Psoas muscle (tissue), 8 donors: ENCODE data around the gene SRRM3. TPM values are rescaled to one million over a fixed set of nuclear protein-coding genes. Genes with fewer than 3 reads are reported as not detected.

Experiments
- ATAC-seq, 4 donors: fragments of 200-7000 bp; cut with Tn5 transposase; one replicate each; pipeline ENCODE4 v1.9.1; 2020; ENCODE audit warnings: moderate library complexity in 3 of 4, mild to moderate bottlenecking in 2 of 4
- DNase-seq, 2 donors: peaks; one replicate each; pipeline ENCODE4 v3.0.0-alpha.2; 2020
- H3K27ac ChIP-seq: fragments of 200-600 bp; one replicate; pipeline ENCODE4 v1.8.0; 2022
- H3K27me3 ChIP-seq, 3 donors: fragments of 200-600 bp in 1 of 3; one replicate each; pipeline versions ENCODE4 v1.6.1 to v1.8.0; 2013 to 2022; ENCODE audit warnings: low read length in 2 of 3, mild to moderate bottlenecking in 2 of 3, moderate library complexity in 1 of 3; ENCODE audit not compliant: insufficient read depth in 3 of 3
- H3K36me3 ChIP-seq, 2 donors: fragments of 200-600 bp in 1 of 2; one replicate each; pipeline versions ENCODE4 v1.6.1 to v1.8.0; 2013 to 2022; ENCODE audit warnings: low read depth in 1 of 2, mild to moderate bottlenecking in 1 of 2, moderate library complexity in 1 of 2; ENCODE audit not compliant: insufficient read depth in 1 of 2
- H3K4me1 ChIP-seq: fragments of 200-600 bp; one replicate; pipeline ENCODE4 v1.8.0; 2022
- H3K4me3 ChIP-seq: fragments of 200-600 bp; one replicate; pipeline ENCODE4 v1.8.0; 2022; ENCODE audit warnings: mild to moderate bottlenecking
- H3K9me3 ChIP-seq: fragments of 200-600 bp; one replicate; pipeline ENCODE4 v1.8.0; 2022
- WGBS, 3 donors: extraction: QIAGEN DNeasy Blood & Tissue Kit; methylation state at CpG; one replicate each; pipeline versions ENCODE4 v1.1.6 to v1.1.7; 2013; 5-methylcytosine and 5-hydroxymethylcytosine counted together
- intact Hi-C, 2 donors: fragments of 100-400 bp; cut with DNase I; formaldehyde crosslinking; loops; one replicate each; pipeline versions ENCODE4 v1.11.0 to v1.14.2; 2022
- polyA plus RNA-seq, 3 donors: library from polyadenylated mRNA; stranded (reverse); fragments of 200-250 nt; gene quantifications; one replicate each; pipeline ENCODE4 v1.2.3, GENCODE V29; 2013
- total RNA-seq, 4 donors: library from RNA; stranded (reverse); fragmentation: NEBNext Ultra II Directional in 2 of 4; extraction: Animal tissue kit (Norgen Biotek cat#: 25700) in 2 of 4; gene quantifications; one replicate each; pipeline versions ENCODE4 v1.2.1 to v1.2.4, GENCODE V29; 2021 to 2023
- TF ChIP-seq, protein P1 (sequence below): fragments of 200-600 bp; IDR thresholded peaks from one replicate; pipeline ENCODE4 v1.8.0; 2022; ENCODE audit warnings: antibody characterized with exemption
- donor health status: healthy with polysubstance abuse.
- donor health status: DM: no; HTN: no; CAD: no; lungs with moderate emphysema.
- donor health status: Bipolar disorder and iron deficiency.
- donor health status: healthy.
- donor health status: DM: yes; HTN: yes; CAD: no.
- donor health status: DM: no; HTN: no; CAD: no.
- donor health status: DM: no; HTN: no; CAD: no.
- donor health status: DM: yes; HTN: yes; CAD: no.

The SRRM3 gene
- total and polyA plus RNA-seq, 7 donors = 0.48 to 5.4 (median 0.69) TPM

- intact Hi-C loops = no loop called here
- TF ChIP-seq, protein P1, sequence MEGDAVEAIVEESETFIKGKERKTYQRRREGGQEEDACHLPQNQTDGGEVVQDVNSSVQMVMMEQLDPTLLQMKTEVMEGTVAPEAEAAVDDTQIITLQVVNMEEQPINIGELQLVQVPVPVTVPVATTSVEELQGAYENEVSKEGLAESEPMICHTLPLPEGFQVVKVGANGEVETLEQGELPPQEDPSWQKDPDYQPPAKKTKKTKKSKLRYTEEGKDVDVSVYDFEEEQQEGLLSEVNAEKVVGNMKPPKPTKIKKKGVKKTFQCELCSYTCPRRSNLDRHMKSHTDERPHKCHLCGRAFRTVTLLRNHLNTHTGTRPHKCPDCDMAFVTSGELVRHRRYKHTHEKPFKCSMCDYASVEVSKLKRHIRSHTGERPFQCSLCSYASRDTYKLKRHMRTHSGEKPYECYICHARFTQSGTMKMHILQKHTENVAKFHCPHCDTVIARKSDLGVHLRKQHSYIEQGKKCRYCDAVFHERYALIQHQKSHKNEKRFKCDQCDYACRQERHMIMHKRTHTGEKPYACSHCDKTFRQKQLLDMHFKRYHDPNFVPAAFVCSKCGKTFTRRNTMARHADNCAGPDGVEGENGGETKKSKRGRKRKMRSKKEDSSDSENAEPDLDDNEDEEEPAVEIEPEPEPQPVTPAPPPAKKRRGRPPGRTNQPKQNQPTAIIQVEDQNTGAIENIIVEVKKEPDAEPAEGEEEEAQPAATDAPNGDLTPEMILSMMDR = no peak
- Histone ChIP-seq H3K9me3 (no peaks in the 10 kb centered on the region), H3K4me3 (no peak overlapping the region), H3K27me3 (peaks cover 0 to 88% (median 15%) of the 10 kb centered on the region in 3 donors), H3K36me3 (no peaks in the 10 kb centered on the region), H3K4me1 (no peaks in the 10 kb centered on the region), H3K27ac (no peak overlapping the region)
- 52 to 61% (median 58%) methylated on average over 6 of the region's 6 CpGs for WGBS, 3 donors
- DNase-seq = no peak
- no peak for ATAC-seq
Measured at GRCh38 chr7:76231071-76231470, 29.4 kb downstream of the SRRM3 start.

DNA sequence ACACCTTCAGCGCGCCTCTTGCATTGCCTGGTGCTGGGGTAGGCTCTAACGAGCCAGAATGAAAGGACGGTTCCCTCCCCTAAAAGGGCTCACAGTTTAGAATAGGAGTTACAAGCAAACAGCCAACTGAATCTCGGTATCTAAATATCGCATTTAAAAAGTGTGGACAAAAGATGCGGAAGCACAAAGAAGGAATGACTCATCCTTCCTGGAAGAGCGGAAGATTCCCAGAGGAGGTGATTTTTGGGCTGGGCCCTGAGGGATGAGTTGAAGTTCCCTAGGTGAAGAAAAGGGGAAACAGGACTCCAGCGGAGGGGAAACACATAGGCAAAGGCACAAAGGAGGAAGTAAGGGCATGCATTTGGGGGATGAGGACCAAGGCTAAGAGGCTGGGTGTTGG lies 29.9 kb downstream of the SRRM3 start:
- Histone ChIP-seq H3K4me3 (no peak overlapping the region), H3K4me1 (no peaks in the 10 kb centered on the region), H3K9me3 (no peaks in the 10 kb centered on the region), H3K27me3 (peaks cover 0 to 88% (median 17%) of the 10 kb centered on the region in 3 donors), H3K27ac (no peak overlapping the region), H3K36me3 (no peaks in the 10 kb centered on the region)
- intact Hi-C loops = no loop called here
- no peak for ATAC-seq
- TF ChIP-seq, protein P1 = no peak
- no peak for DNase-seq
- WGBS, 3 donors = 43 to 48% (median 45%) methylated on average over 9 of the region's 9 CpGs

GRCh38 chr7:76232698-76233097 lies 31.0 kb downstream of the SRRM3 start:
- DNase-seq (no peak), ATAC-seq (no peak)
- TF ChIP-seq, protein P1 = no peak
- H3K27me3 ChIP-seq = peaks cover 0 to 90% (median 18%) of the 10 kb centered on the region in 3 donors
- no peak overlapping the region for H3K27ac ChIP-seq
- WGBS, 3 donors = 53 to 58% (median 53%) methylated on average over 10 of the region's 10 CpGs
- H3K4me1 ChIP-seq = no peaks in the 10 kb centered on the region
- intact Hi-C loops = no loop called here
- H3K36me3 ChIP-seq = no peaks in the 10 kb centered on the region
- no peaks in the 10 kb centered on the region for H3K9me3 ChIP-seq
- no peak overlapping the region for H3K4me3 ChIP-seq

GRCh38 chr7:76233538-76234281 lies 32.0 kb downstream of the SRRM3 start:
- no peak for DNase-seq
- Histone ChIP-seq H3K4me1 (no peaks in the 10 kb centered on the region), H3K27ac (no peak overlapping the region), H3K36me3 (no peaks in the 10 kb centered on the region), H3K9me3 (no peaks in the 10 kb centered on the region), H3K4me3 (no peak overlapping the region), H3K27me3 (peaks cover 0 to 98% (median 20%) of the 10 kb centered on the region in 3 donors)
- ATAC-seq = no peak
- TF ChIP-seq, protein P1 = no peak
- intact Hi-C loops = no loop called here
- 61 to 70% (median 67%) methylated on average over 5 of the region's 5 CpGs for WGBS, 3 donors

DNA sequence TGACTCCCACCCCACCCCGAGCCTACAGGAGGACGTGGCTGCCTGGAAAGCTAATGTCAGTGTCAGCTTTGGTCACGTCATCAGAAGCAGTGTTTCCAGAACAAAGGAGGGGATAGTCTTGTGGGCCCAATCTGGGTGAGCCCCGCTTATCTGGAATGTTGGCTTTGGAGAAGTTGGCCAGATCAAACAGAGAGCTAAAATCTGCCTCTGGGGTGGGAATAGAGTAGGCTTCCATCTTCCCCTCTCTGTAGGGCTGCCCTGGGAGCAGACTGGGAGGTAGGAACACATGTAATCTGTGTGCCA lies 32.5 kb downstream of the SRRM3 start:
- 44 to 63% (median 53%) methylated on average over 4 of the region's 4 CpGs for WGBS, 3 donors
- H3K36me3 ChIP-seq = no peaks in the 10 kb centered on the region
- DNase-seq = no peak
- no peak for ATAC-seq
- intact Hi-C loops = no loop called here
- H3K4me3 ChIP-seq = no peak overlapping the region
- H3K27me3 ChIP-seq = peaks cover 0 to 93% (median 20%) of the 10 kb centered on the region in 3 donors
- no peak overlapping the region for H3K27ac ChIP-seq
- H3K9me3 ChIP-seq = no peaks in the 10 kb centered on the region
- H3K4me1 ChIP-seq = no peaks in the 10 kb centered on the region
- TF ChIP-seq, protein P1 = no peak
